IPS-15b (cell line): ENCODE data around the gene ZFYVE28.

Experiments used
- H3K27me3 ChIP-seq: one replicate; pipeline ENCODE4 v1.6.1; 2013; ENCODE audit warnings: low read length; ENCODE audit not compliant: control insufficient read depth, insufficient read depth
- H3K36me3 ChIP-seq: one replicate; pipeline ENCODE4 v1.6.1; 2013; ENCODE audit warnings: low read length; ENCODE audit not compliant: control insufficient read depth, insufficient read depth
- H3K4me1 ChIP-seq: one replicate; pipeline ENCODE4 v1.6.1; 2013; ENCODE audit warnings: mild to moderate bottlenecking, low read length; ENCODE audit not compliant: control insufficient read depth, insufficient read depth
- H3K4me3 ChIP-seq: one replicate; pipeline ENCODE4 v1.5.1; 2013; ENCODE audit warnings: low read depth, low read length
- H3K9ac ChIP-seq: one replicate; pipeline ENCODE4 v1.6.1; 2013; ENCODE audit warnings: low read depth, mild to moderate bottlenecking, low read length
- H3K9me3 ChIP-seq: one replicate; pipeline ENCODE4 v1.6.1; 2013; ENCODE audit warnings: mild to moderate bottlenecking, low read length; ENCODE audit not compliant: control insufficient read depth, insufficient read depth

The ZFYVE28 gene

GRCh38 chr4:2443061-2443730 is 24.8 kb upstream of the ZFYVE28 start:
- no peaks in the 10 kb centered on the region for H3K9me3 ChIP-seq
- H3K4me1 ChIP-seq: no peaks in the 10 kb centered on the region
- H3K9ac ChIP-seq: no peak overlapping the region
- H3K4me3 ChIP-seq: no peak overlapping the region
- no peaks in the 10 kb centered on the region for H3K36me3 ChIP-seq
- no peaks in the 10 kb centered on the region for H3K27me3 ChIP-seq

- H3K4me3 ChIP-seq: no peak overlapping the region
- no peaks in the 10 kb centered on the region for H3K36me3 ChIP-seq
- no peak overlapping the region for H3K9ac ChIP-seq
- no peaks in the 10 kb centered on the region for H3K27me3 ChIP-seq
- no peaks in the 10 kb centered on the region for H3K4me1 ChIP-seq
- no peaks in the 10 kb centered on the region for H3K9me3 ChIP-seq
Measured at GRCh38 chr4:2442175-2442993, 23.9 kb upstream of the ZFYVE28 start.

- Histone ChIP-seq H3K4me3 (no peak overlapping the region), H3K4me1 (no peaks in the 10 kb centered on the region), H3K27me3 (no peaks in the 10 kb centered on the region), H3K36me3 (no peaks in the 10 kb centered on the region), H3K9me3 (no peaks in the 10 kb centered on the region), H3K9ac (no peak overlapping the region)
Measured at GRCh38 chr4:2441393-2442174, 23.1 kb upstream of the ZFYVE28 start.

GRCh38 chr4:2438822-2439718 is 20.6 kb upstream of the ZFYVE28 start:
- Histone ChIP-seq H3K4me1 (no peaks in the 10 kb centered on the region), H3K27me3 (no peaks in the 10 kb centered on the region), H3K4me3 (no peak overlapping the region), H3K9ac (no peak overlapping the region), H3K36me3 (no peaks in the 10 kb centered on the region), H3K9me3 (no peaks in the 10 kb centered on the region)

- H3K36me3 ChIP-seq: no peaks in the 10 kb centered on the region
- no peaks in the 10 kb centered on the region for H3K27me3 ChIP-seq
- no peak overlapping the region for H3K9ac ChIP-seq
- no peaks in the 10 kb centered on the region for H3K9me3 ChIP-seq
- H3K4me3 ChIP-seq: no peak overlapping the region
- no peaks in the 10 kb centered on the region for H3K4me1 ChIP-seq
Measured at GRCh38 chr4:2437475-2438215, 19.2 kb upstream of the ZFYVE28 start.

GRCh38 chr4:2436761-2437474 is 18.5 kb upstream of the ZFYVE28 start:
- Histone ChIP-seq H3K36me3 (no peaks in the 10 kb centered on the region), H3K9ac (no peak overlapping the region), H3K27me3 (no peaks in the 10 kb centered on the region), H3K4me3 (no peak overlapping the region), H3K4me1 (no peaks in the 10 kb centered on the region), H3K9me3 (no peaks in the 10 kb centered on the region)

- H3K36me3 ChIP-seq: no peaks in the 10 kb centered on the region
- H3K9ac ChIP-seq: no peak overlapping the region
- H3K4me3 ChIP-seq: no peak overlapping the region
- no peaks in the 10 kb centered on the region for H3K9me3 ChIP-seq
- no peaks in the 10 kb centered on the region for H3K4me1 ChIP-seq
- H3K27me3 ChIP-seq: no peaks in the 10 kb centered on the region
Measured at GRCh38 chr4:2436301-2436700, 17.9 kb upstream of the ZFYVE28 start.

- H3K27me3 ChIP-seq: no peaks in the 10 kb centered on the region
- H3K9ac ChIP-seq: no peak overlapping the region
Measured at GRCh38 chr4:2434420-2434819, 16.0 kb upstream of the ZFYVE28 start.

GRCh38 chr4:2433609-2434350 is 15.3 kb upstream of the ZFYVE28 start:
- Histone ChIP-seq H3K9me3 (no peaks in the 10 kb centered on the region), H3K9ac (no peak overlapping the region), H3K4me1 (no peaks in the 10 kb centered on the region), H3K27me3 (no peaks in the 10 kb centered on the region), H3K4me3 (no peak overlapping the region), H3K36me3 (no peaks in the 10 kb centered on the region)

More at GRCh38 chr4:2434420-2434819, 16.0 kb upstream of the ZFYVE28 start:
- Histone ChIP-seq H3K9me3 (no peaks in the 10 kb centered on the region), H3K4me3 (no peak overlapping the region), H3K36me3 (no peaks in the 10 kb centered on the region), H3K4me1 (no peaks in the 10 kb centered on the region)

GRCh38 chr4:2432991-2433530 is 14.6 kb upstream of the ZFYVE28 start:
- no peak overlapping the region for H3K4me3 ChIP-seq
- no peaks in the 10 kb centered on the region for H3K27me3 ChIP-seq
- no peaks in the 10 kb centered on the region for H3K36me3 ChIP-seq
- H3K9me3 ChIP-seq: no peaks in the 10 kb centered on the region
- H3K9ac ChIP-seq: no peak overlapping the region
- H3K4me1 ChIP-seq: no peaks in the 10 kb centered on the region
